ENCODE data around the gene R3HCC1L. TPM values are rescaled to one million over a fixed set of nuclear protein-coding genes. Genes with fewer than 3 reads are reported as not detected.

R3HCC1L gene
- total RNA-seq, 4 donors from 2014 or later: 12.1 to 23.6 (median 16.7) TPM

DNA sequence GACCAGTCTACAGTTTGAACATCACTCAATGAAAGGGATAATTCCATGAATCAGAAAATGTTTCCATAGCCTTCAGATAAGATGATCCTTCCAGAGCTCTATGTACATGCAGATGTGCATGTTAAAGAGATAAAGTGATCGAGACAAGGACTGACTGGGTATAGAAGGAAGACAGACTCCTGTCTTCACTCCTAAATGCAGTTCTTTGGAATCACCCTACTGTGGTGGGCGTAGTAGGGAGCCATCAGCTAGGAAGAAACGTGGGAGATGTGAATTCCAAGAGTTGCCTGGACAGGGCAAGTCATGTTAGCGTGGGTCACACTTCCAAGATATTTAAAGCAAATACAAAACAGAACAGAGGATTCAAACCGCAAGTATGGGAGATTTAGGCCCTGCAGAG lies 109.7 kb downstream of the R3HCC1L start:
- DNase-seq (ENCODE audit: low spot score in 2 of 2): no peak
- 82 to 88% methylated on average over 5 of the region's 5 CpGs for WGBS, 2 donors
- intact Hi-C loops (cut with DNase I; ENCODE audit: low total_unique reads): no loop called here
- H3K4me3 ChIP-seq (ENCODE audit: low read depth, poor library complexity, severe bottlenecking): no peak overlapping the region
- TF ChIP-seq POLR2A (IDR thresholded peaks at IDR 0.05): no peak
- TF ChIP-seq, protein P1, sequence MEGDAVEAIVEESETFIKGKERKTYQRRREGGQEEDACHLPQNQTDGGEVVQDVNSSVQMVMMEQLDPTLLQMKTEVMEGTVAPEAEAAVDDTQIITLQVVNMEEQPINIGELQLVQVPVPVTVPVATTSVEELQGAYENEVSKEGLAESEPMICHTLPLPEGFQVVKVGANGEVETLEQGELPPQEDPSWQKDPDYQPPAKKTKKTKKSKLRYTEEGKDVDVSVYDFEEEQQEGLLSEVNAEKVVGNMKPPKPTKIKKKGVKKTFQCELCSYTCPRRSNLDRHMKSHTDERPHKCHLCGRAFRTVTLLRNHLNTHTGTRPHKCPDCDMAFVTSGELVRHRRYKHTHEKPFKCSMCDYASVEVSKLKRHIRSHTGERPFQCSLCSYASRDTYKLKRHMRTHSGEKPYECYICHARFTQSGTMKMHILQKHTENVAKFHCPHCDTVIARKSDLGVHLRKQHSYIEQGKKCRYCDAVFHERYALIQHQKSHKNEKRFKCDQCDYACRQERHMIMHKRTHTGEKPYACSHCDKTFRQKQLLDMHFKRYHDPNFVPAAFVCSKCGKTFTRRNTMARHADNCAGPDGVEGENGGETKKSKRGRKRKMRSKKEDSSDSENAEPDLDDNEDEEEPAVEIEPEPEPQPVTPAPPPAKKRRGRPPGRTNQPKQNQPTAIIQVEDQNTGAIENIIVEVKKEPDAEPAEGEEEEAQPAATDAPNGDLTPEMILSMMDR (IDR thresholded peaks at IDR 0.05): no peak

DNA sequence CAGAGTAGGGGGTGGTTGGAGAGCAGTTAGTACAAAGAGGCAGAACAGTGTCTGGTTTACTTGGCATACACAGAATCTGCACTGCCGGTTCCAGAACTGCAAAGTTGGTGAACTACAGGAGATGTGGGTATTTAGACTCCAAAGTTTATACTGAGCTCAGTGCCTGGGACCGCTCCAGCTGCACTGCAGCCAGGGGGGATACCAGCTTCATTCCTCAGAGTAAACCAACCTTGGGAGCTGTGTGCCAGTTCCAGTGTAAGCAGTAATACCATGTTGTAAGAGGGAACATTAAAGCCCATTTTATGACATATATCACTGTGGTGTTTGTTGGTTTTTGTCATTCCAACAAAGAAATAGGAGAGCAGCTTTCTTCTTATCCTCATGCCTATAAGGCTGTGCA lies 110.1 kb downstream of the R3HCC1L start:
- no peak for TF ChIP-seq POLR2A (IDR thresholded peaks at IDR 0.05)
- TF ChIP-seq, protein P1 (IDR thresholded peaks at IDR 0.05): no peak
- H3K4me3 ChIP-seq (ENCODE audit: low read depth, poor library complexity, severe bottlenecking): no peak overlapping the region
- WGBS, 2 donors: 82 to 86% methylated on average over 2 of the region's 2 CpGs
- intact Hi-C loops (cut with DNase I; ENCODE audit: low total_unique reads): no loop called here
- DNase-seq (ENCODE audit: low spot score in 2 of 2): no peak

DNA sequence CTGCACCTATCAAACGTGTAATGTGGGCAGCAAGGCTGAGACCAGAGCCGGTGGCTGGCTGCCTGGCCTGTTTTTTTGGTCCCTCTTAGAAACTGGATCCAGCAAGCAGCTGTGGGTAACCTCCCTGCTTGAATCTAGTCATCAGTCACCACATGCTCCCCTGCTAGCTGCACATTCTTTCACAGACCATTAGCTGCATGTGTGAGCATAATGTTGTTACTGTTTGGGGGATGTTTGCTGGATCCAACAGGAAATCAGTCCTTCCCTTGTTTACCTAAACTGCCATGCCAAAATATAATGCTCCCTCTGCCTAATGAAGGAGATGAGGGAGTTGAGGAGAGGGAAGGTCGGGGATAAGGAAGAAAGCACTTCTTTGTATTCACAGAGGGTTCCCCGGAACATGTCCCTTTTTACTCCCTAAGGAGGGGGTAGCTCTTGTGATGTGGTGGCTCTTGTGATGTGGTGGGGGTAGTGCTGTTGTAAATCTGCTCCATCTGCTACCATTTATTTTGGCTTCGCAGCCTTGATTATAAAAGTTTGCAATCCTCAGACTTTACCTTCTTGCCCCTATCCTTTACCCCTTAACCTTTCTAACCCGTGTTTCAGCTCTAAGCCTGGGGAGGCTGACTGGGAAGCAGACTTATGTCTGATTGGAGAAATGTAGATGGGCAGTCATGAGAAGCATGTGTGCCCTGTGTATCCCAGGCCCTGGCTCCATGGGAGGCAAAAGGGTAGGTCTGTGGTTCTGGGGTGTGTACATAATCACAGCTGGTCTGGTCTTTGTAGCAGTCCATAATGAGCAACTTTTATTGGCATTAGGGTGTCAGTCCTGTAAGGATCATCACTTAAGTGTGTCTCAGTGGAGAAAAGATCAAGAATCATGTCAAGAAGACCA lies 112.7 kb downstream of the R3HCC1L start:
- DNase-seq (ENCODE audit: low spot score in 2 of 2): peak in 1 of 2 donors; percentile 15
- WGBS, 2 donors: 58 to 59% methylated on average over 6 of the region's 6 CpGs
- TF ChIP-seq, protein P1 (IDR thresholded peaks at IDR 0.05): no peak
- TF ChIP-seq POLR2A (IDR thresholded peaks at IDR 0.05): no peak
- H3K4me3 ChIP-seq (ENCODE audit: low read depth, poor library complexity, severe bottlenecking): no peak overlapping the region
- intact Hi-C loops (cut with DNase I; ENCODE audit: low total_unique reads): no loop called here

DNA sequence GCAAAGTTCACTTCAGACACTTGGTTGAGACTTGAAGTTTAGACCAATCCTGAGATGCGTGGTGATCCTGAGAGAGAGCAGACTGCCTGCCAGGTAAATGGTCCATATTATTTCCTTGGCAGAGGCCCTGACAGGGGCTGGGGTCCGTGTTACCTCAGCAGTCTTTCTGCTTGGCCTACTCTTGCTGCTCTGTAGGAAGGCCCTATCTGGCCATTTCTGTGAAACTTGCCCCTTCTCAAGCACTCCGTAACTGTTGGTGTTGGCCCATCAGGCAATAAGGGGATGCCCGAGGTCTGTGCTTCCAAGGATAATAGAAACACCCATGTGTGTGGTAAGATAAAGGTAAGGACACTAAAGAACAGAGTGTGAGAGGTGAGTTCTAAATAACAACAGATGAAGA lies 113.6 kb downstream of the R3HCC1L start:
- WGBS, 2 donors: 88 to 94% methylated on average over 4 of the region's 4 CpGs
- TF ChIP-seq POLR2A (IDR thresholded peaks at IDR 0.05): no peak
- TF ChIP-seq, protein P1 (IDR thresholded peaks at IDR 0.05): no peak

DNA sequence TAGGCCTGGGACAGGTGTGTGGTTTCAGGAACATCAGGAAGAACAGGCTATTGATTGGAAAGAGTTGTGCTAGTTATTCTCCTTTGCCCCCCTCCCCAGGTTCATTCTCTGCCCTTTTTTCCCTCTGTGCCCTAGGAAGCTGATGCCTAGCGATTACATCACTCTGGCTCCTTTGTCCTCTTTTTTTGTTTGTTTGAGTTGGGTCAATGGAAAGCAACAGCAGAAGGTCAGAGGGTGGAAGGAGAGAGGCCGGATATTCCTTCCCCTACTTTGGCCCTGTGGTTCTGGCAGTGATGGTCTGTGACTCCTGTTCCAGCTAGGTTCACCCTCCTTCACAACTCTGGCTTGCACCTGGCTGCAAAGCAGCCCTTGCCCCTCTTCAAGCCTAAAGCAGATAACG lies 114.7 kb downstream of the R3HCC1L start:
- WGBS, 2 donors: 83 to 85% methylated on average over 3 of the region's 3 CpGs
- DNase-seq (ENCODE audit: low spot score in 2 of 2): no peak
- intact Hi-C loops (cut with DNase I; ENCODE audit: low total_unique reads): no loop called here
- no peak for TF ChIP-seq POLR2A (IDR thresholded peaks at IDR 0.05)
- no peak overlapping the region for H3K4me3 ChIP-seq (ENCODE audit: low read depth, poor library complexity, severe bottlenecking)

More for the DNA sequence above, 113.6 kb downstream of the R3HCC1L start:
- DNase-seq (ENCODE audit: low spot score in 2 of 2): no peak
- no peak overlapping the region for H3K4me3 ChIP-seq (ENCODE audit: low read depth, poor library complexity, severe bottlenecking)
- intact Hi-C loops (cut with DNase I; ENCODE audit: low total_unique reads): no loop called here

DNA sequence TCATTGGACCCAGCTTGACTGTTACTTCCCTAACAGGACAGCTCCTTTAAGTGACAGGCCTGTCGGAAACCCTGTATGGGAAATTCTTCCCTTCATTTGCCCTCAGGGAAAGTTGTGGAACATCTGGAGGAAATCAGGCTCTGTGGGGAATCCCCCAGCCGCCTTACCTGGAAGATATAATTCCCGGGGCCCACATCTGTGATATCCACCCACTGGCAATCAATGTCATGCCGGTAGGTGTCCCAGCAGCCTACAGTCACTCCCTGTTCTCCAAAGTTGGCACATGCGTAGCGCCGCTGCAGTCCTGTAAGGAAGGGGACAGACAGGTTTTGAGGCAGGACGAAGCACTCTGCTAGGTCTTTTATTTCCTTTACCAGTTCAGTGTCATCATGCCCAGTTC lies 116.9 kb downstream of the R3HCC1L start:
- TF ChIP-seq, protein P1 (IDR thresholded peaks at IDR 0.05): no peak
- TF ChIP-seq POLR2A (IDR thresholded peaks at IDR 0.05): no peak
- intact Hi-C loops (cut with DNase I; ENCODE audit: low total_unique reads): no loop called here
- 40 to 62% methylated on average over 8 of the region's 8 CpGs for WGBS, 2 donors
- no peak overlapping the region for H3K4me3 ChIP-seq (ENCODE audit: low read depth, poor library complexity, severe bottlenecking)
- DNase-seq (ENCODE audit: low spot score in 2 of 2): no peak

All from lower leg skin (tissue), 4 donors.